CD4-positive, alpha-beta T cell treated with Interleukin-12 subunit alpha and Interleukin-12 subunit beta, for 1 hour (primary cell): ENCODE results near the gene PKP2.

Experiments used
- DNase-seq: peaks from one replicate; pipeline ENCODE4 v3.0.0-alpha.2; 2020

The PKP2 gene

GRCh38 chr12:32753605-32754004, 143.0 kb downstream of the PKP2 start:
- DNase-seq = no peak

- no peak for DNase-seq
These were observed 153.3 kb downstream of the PKP2 start for GRCh38 chr12:32743264-32743663.

GRCh38 chr12:32742133-32742532, 154.4 kb downstream of the PKP2 start:
- no peak for DNase-seq
